ENCODE measurements around the gene POLR3H.

Gene POLR3H

DNA sequence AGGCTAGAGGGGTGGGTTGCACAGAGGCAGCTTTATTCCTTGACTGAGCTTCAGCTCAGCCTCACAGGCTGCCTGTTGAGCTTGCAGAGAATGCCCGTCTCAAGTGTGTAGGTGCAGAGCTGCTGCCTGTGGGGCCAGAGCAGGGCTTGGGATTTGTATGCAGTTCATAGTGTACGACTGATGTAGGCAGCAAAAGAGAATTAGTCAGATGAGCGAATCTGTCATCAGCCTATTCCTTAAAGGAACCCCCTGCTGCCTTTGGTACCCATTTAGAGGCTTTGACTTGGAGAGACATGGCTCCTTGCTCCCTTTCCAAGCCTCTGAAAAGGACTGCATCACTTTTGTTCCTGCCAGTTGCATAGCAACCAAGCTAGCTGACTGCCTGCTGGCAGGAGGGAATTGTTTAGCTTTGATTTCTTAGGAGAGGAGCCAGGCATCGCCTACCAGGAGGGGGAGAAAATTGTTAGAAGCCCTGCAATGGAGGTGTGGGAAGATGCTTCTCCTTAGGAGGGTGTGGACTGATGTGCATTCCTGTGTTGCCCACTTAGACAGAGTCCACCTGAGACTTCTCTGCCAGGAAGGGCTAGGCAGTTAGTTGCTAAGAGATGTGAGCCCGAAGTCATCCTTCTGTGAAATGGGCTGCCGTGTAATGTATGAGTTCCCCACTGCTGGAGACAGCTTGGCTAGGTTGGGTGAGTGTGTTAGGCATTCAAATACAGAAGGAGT, 64.4 kb downstream of the POLR3H start:
- DNase-seq: no peak

DNA sequence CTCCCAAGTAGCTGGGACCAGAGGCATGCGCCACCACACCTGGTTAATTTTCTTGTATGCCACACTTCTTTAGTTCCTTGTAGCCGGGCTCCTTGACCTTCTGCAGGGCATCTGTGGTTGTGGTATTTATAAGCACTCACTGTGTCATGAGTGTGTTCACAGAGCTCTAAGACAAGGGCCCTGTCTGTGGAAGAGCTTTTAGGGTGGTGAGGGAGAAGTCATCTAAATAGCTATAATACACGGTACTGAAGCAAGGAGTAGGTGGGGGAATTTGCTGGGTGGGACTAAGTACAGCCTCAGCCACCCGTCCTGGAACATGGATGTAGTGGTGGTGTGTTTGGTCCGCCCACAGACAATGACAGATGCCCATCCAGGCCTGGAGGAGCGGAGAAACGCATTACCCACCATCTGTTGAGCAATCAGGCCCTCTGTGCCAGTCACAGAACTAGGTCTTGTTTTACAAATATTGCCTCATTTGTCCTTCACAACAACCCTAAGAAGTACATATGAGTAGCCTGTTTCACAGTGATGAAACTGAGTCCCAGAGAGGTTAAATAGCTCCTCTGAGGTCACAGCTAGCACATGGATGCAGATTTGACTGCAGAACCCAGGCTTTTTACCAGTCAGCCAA, 65.3 kb downstream of the POLR3H start:
- DNase-seq: no peak

DNA sequence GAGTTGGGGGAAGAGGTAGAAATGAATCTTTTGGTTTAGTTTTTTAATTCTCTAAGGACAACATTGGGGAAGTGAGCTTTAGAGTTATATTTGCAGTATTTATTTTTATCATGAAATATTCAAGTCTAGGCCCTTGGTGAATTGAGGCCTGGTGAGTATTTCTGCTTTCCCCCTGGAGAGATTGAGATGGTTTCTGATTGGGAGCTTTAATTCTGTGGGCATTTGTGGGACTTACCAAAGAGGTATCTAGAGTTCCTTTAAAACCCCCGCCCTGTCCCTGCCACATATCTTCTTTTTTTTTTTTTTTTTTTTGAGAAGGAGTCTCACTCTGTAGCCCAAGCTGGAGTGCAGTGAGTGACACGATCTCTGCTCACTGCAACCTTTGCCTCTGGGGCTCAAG, 65.8 kb downstream of the POLR3H start:
- no peak for DNase-seq
